GOT3 (cell line): Measurements from ENCODE around the gene A3GALT2.

Experiments used
- DNase-seq: peaks from one replicate; lab custom pipeline; 2025; ENCODE audit warnings: mixed read lengths; lab: John Stamatoyannopoulos, UW

A3GALT2 gene

GRCh38 chr1:33320619-33321165, at the start of gene A3GALT2:
Gene A3GALT2, minus strand, starts transcription at chr1:33321098. Its CDS starts 0 bp downstream, at chr1:33321098.
- no peak for DNase-seq

GRCh38 chr1:33370301-33370700, 49.4 kb upstream of the A3GALT2 start:
- DNase-seq: no peak

GRCh38 chr1:33369764-33370163, 48.9 kb upstream of the A3GALT2 start:
- DNase-seq: no peak

GRCh38 chr1:33369081-33369480, 48.2 kb upstream of the A3GALT2 start:
- no peak for DNase-seq

GRCh38 chr1:33368431-33368830, 47.5 kb upstream of the A3GALT2 start:
- DNase-seq: no peak

- DNase-seq: no peak
Observed at GRCh38 chr1:33367485-33368405, 46.8 kb upstream of the A3GALT2 start.

GRCh38 chr1:33366762-33367484, 46.0 kb upstream of the A3GALT2 start:
- no peak for DNase-seq

- DNase-seq: no peak
Observed at GRCh38 chr1:33365560-33365997, 44.7 kb upstream of the A3GALT2 start.

- DNase-seq: no peak
Observed at GRCh38 chr1:33364565-33364918, 43.6 kb upstream of the A3GALT2 start.

GRCh38 chr1:33363470-33363861, 42.6 kb upstream of the A3GALT2 start:
- no peak for DNase-seq

GRCh38 chr1:33363021-33363420, 42.1 kb upstream of the A3GALT2 start:
- DNase-seq: no peak

GRCh38 chr1:33361532-33362235, 40.8 kb upstream of the A3GALT2 start:
- DNase-seq: no peak

- no peak for DNase-seq
Observed at GRCh38 chr1:33360367-33360766, 39.5 kb upstream of the A3GALT2 start.

- DNase-seq: no peak
Observed at GRCh38 chr1:33359931-33360330, 39.0 kb upstream of the A3GALT2 start.

GRCh38 chr1:33358795-33359503, 38.1 kb upstream of the A3GALT2 start:
- DNase-seq: no peak

- no peak for DNase-seq
Observed at GRCh38 chr1:33358114-33358794, 37.4 kb upstream of the A3GALT2 start.

- no peak for DNase-seq
Observed at GRCh38 chr1:33357099-33357498, 36.2 kb upstream of the A3GALT2 start.

GRCh38 chr1:33354707-33355316, 33.9 kb upstream of the A3GALT2 start:
- DNase-seq: no peak

- no peak for DNase-seq
Observed at GRCh38 chr1:33353531-33353930, 32.6 kb upstream of the A3GALT2 start.

GRCh38 chr1:33351281-33351660, 30.4 kb upstream of the A3GALT2 start:
- DNase-seq: no peak
